Fibroblast of pulmonary artery (primary cell): Measurements from ENCODE around the gene KPNA1.
"Not testable (repeated sequence)": the region's sequence is repeated elsewhere in the genome, so short reads cannot be mapped to it uniquely, and the experiment has no call there.

ENCODE experiments used
- DNase-seq: peaks from one replicate; pipeline ENCODE4 v3.0.0-alpha.2; 2010; ENCODE audit warnings: low read depth
- H3K4me3 ChIP-seq: replicated peaks from 2 replicates; pipeline ENCODE4 v1.5.1; 2011; ENCODE audit warnings: low read depth, mild to moderate bottlenecking, control low read depth, low read length, moderate library complexity
- TF ChIP-seq, protein P1 (sequence below): IDR thresholded peaks from 2 replicates; pipeline ENCODE4 v1.5.1; 2011; ENCODE audit warnings: mild to moderate bottlenecking, control low read depth, low read length, inconsistent platforms; ENCODE audit errors: missing control alignments

Gene KPNA1

GRCh38 chr3:122510878-122511535, 3.7 kb downstream of the KPNA1 start:
- H3K4me3 ChIP-seq = no peak overlapping the region
- DNase-seq = peak; percentile 13
- TF ChIP-seq, protein P1, sequence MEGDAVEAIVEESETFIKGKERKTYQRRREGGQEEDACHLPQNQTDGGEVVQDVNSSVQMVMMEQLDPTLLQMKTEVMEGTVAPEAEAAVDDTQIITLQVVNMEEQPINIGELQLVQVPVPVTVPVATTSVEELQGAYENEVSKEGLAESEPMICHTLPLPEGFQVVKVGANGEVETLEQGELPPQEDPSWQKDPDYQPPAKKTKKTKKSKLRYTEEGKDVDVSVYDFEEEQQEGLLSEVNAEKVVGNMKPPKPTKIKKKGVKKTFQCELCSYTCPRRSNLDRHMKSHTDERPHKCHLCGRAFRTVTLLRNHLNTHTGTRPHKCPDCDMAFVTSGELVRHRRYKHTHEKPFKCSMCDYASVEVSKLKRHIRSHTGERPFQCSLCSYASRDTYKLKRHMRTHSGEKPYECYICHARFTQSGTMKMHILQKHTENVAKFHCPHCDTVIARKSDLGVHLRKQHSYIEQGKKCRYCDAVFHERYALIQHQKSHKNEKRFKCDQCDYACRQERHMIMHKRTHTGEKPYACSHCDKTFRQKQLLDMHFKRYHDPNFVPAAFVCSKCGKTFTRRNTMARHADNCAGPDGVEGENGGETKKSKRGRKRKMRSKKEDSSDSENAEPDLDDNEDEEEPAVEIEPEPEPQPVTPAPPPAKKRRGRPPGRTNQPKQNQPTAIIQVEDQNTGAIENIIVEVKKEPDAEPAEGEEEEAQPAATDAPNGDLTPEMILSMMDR = no peak

DNA sequence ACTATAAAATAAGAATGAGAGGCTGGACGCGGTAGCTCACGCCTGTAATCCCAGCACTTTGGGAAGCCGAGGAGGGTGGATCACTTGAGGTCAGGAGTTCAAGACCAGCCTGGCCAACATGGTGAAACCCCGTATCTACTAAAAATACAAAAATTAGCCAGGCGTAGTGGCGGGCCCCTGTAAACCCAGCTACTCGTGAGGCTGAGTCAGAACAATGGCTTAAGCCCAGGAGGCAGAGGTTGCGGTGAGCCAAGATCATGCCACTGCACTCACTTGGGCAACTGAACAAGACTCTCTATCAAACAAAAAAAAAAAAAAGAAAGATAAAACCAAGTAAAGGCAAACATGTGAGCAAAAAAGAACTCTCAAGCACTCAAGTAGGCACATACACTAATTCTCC, 5.8 kb downstream of the KPNA1 start:
- H3K4me3 ChIP-seq = not testable (repeated sequence)
- DNase-seq = peak; percentile 23

GRCh38 chr3:122508135-122508914, 6.4 kb downstream of the KPNA1 start:
- TF ChIP-seq, protein P1 = no peak
- no peak for DNase-seq
- H3K4me3 ChIP-seq = no peak overlapping the region

DNA sequence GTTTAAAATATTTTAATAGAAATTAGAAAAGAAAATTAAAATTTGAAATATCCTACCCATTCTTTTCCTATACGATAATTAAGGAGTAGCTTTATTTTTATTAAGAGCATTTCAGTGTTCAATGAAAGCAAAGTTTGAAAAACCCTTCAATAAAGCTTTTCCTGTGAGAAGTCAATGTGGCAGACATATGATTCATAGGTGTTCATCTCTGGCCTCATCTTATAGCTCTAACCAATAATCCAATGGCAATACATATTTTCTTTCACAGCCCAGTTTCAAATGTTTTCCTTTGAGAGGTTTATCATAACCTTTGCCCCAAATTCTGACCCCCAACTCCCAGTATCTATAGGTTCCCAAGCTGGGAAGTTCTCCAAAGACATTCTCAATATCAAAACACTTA, 8.3 kb downstream of the KPNA1 start:
- TF ChIP-seq, protein P1 = no peak
- no peak overlapping the region for H3K4me3 ChIP-seq
- no peak for DNase-seq

DNA sequence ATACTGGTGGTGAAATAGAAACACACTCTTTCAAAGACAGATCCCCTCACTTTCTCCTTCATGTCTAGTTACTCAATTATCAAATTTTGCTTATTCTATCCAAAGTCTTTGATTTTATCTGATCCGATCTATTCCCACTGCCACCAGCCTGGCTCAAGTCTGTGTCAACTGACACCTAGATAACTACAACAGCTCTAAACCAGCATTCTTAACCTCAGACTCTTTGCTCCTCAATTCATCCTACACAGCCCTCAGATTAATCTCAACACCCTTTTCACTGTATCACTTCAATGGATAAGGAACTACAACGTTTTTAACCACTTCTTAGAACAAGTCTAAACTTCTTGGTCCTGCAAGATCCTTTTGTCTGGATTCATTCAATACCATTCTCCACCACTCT, 9.1 kb downstream of the KPNA1 start:
- TF ChIP-seq, protein P1 = no peak
- H3K4me3 ChIP-seq = no peak overlapping the region

DNA sequence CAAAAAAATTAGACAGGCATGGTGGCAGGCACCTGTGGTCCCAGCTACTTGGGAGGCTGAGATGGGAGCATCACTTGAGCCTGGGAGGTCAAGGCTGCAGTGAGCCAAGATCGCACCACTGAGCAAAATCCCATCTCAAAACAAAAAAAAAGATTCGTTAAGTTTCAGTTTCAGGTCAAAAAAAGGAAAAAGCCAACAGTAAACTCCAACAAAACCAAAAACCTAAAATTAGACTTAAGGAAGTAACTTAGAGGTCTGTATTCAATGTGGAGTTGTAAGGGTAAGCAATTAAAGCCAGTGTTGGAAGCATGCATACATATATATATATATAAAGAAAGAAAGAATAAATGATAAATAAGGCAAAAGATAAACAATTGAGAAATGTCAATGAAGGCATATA, 11.8 kb downstream of the KPNA1 start:
- H3K4me3 ChIP-seq = no peak overlapping the region
- TF ChIP-seq, protein P1 = no peak
- DNase-seq = no peak

More for the DNA sequence above, 9.1 kb downstream of the KPNA1 start:
- no peak for DNase-seq

GRCh38 chr3:122502139-122502538, 12.6 kb downstream of the KPNA1 start:
- DNase-seq = no peak
- TF ChIP-seq, protein P1 = no peak
- no peak overlapping the region for H3K4me3 ChIP-seq

DNA sequence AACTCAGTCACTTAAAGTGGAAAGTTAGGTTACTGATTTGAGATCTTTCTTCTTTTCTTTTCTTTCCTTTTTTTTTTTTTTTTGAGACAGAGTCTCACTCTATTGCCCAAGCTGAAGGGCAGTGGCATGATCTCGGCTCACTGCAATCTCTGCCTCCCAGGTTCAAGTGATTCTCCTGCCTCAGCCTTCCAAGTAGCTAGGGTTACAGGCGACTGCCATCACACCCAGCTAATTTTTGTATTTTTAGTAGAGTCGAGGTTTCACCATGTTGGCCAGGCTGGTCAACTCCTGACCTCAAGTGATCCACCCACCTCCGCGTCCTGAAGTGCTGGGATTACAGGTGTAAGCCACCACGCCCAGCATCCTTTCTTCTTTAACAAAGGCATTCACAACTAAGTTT, 13.8 kb downstream of the KPNA1 start:
- DNase-seq, H3K4me3 ChIP-seq: not testable (repeated sequence)
